Esophagus muscularis mucosa (tissue), 4 donors: Measurements from ENCODE around the gene NR2F1-AS1. TPM values are rescaled to one million over a fixed set of nuclear protein-coding genes. Genes with fewer than 3 reads are reported as not detected.

Experiments
- DNase-seq: peaks from one replicate; pipeline ENCODE4 v3.0.0-alpha.2; 2017; ENCODE audit errors: extremely low spot score
- H3K27ac ChIP-seq, 4 donors: fragments of 200-600 bp; sonication (generic); replicated peaks in 1 of 4; 1 replicate in 3 of 4; 2 replicates in 1 of 4; pipeline ENCODE4 v1.5.1; 2016 to 2019; ENCODE audit warnings: mild to moderate bottlenecking in 1 of 4
- H3K27me3 ChIP-seq, 4 donors: fragments of 200-600 bp; sonication (generic); one replicate each; pipeline versions ENCODE4 v1.5.1 to v1.6.0; 2016 to 2019
- H3K36me3 ChIP-seq, 4 donors: fragments of 200-600 bp; sonication (generic); one replicate each; pipeline ENCODE4 v1.5.1; 2016 to 2019
- H3K4me1 ChIP-seq, 4 donors: fragments of 200-600 bp; sonication (generic); one replicate each; pipeline ENCODE4 v1.5.1; 2016 to 2019
- H3K4me3 ChIP-seq, 4 donors: fragments of 200-600 bp; sonication (generic); 1 replicate in 2 of 4; 2 replicates in 2 of 4; pipeline ENCODE4 v1.5.1; 2016 to 2019; ENCODE audit warnings: mild to moderate bottlenecking in 4 of 4, moderate library complexity in 1 of 4
- H3K9me3 ChIP-seq, 4 donors: fragments of 200-600 bp; sonication (generic); 1 replicate in 3 of 4; 2 replicates in 1 of 4; pipeline ENCODE4 v1.5.1; 2016 to 2019
- CTCF ChIP-seq, 3 experiments: fragments of 200-600 bp in 2 of 3; fragments of 450-650 bp in 1 of 3; sonication (generic) in 2 of 3; IDR thresholded peaks; one replicate each; pipeline ENCODE4 v1.5.1; 2017 to 2019; ENCODE audit warnings: antibody characterized with exemption in 3 of 3, mild to moderate bottlenecking in 2 of 3, moderate library complexity in 1 of 3
- EP300 ChIP-seq: sonication (generic); formaldehyde crosslinking; IDR thresholded peaks from one replicate; pipeline ENCODE4 v1.6.1; 2017; ENCODE audit warnings: antibody characterized with exemption
- POLR2A ChIP-seq: fragments of 450-650 bp; IDR thresholded peaks from one replicate; pipeline ENCODE4 v1.6.1; 2017; ENCODE audit warnings: antibody characterized with exemption, moderate library complexity, mild to moderate bottlenecking, low read depth
- POLR2AphosphoS5 ChIP-seq, 2 donors: sonication (generic); formaldehyde crosslinking; IDR thresholded peaks; one replicate each; pipeline ENCODE4 v1.6.1; 2017; ENCODE audit warnings: antibody characterized with exemption in 2 of 2
- whole genome bisulfite sequencing: methylation state at CpG from one replicate; pipeline ENCODE4 v1.1.5; 2018; 5-methylcytosine and 5-hydroxymethylcytosine counted together
- intact Hi-C: fragments of 100-400 bp; cut with DNase I; formaldehyde crosslinking; loops from one replicate; pipeline ENCODE4 v1.15.1; 2023
- total RNA-seq, 4 donors: library from RNA; depleted of rRNA; stranded (reverse); fragments of >200 nt; gene quantifications; one replicate each; pipeline versions ENCODE4 v1.1.0 to v1.2.1, GENCODE V29; 2016

Gene NR2F1-AS1
- total RNA-seq, 4 donors from 2014 or later, result 8.6 to 22.8 (median 9.5) TPM

GRCh38 chr5:93608855-93609254 is 27.8 kb upstream of the NR2F1-AS1 start:
- no peak overlapping the region for H3K27ac ChIP-seq
- 68% methylated on average over 4 of the region's 4 CpGs for WGBS
- intact Hi-C loops, result loop anchor here (10.0 kb wide), 1 partner anchor 186 kb away; no protein-coding TSS in a partner anchor
- H3K4me3 ChIP-seq, result no peak overlapping the region
- peaks cover 0 to 70% (median 30%) of the 10 kb centered on the region in 4 donors for H3K27me3 ChIP-seq
- no peak for TF ChIP-seq CTCF (IDR thresholded peaks at IDR 0.05)
- no peak for TF ChIP-seq EP300
- no peak for TF ChIP-seq POLR2AphosphoS5 (IDR thresholded peaks at IDR 0.05)
- no peak for DNase-seq
- H3K36me3 ChIP-seq, result no peaks in the 10 kb centered on the region
- no peaks in the 10 kb centered on the region for H3K9me3 ChIP-seq
- peaks cover 18 to 33% (median 31%) of the 10 kb centered on the region in 4 donors for H3K4me1 ChIP-seq

GRCh38 chr5:93607367-93608258 is 26.6 kb upstream of the NR2F1-AS1 start:
- Histone ChIP-seq H3K4me1 (peaks cover 16 to 33% (median 31%) of the 10 kb centered on the region in 4 donors), H3K4me3 (peak overlapping the region in 3 of 4 donors; percentile 2 to 30 (median 12)), H3K27ac (peak overlapping the region; percentile 22 to 63 (median 42)), H3K36me3 (no peaks in the 10 kb centered on the region), H3K27me3 (peaks cover 0 to 69% (median 32%) of the 10 kb centered on the region in 4 donors), H3K9me3 (no peaks in the 10 kb centered on the region)
- no peak for DNase-seq
- 25% methylated on average over 19 of the region's 19 CpGs for WGBS
- TF ChIP-seq POLR2A, result no peak
- TF ChIP-seq CTCF (IDR thresholded peaks at IDR 0.05), result peak; percentile 38 to 51 (median 48)
- intact Hi-C loops, result loop anchor here (10.0 kb wide), 1 partner anchor 187 kb away; no protein-coding TSS in a partner anchor

GRCh38 chr5:93606382-93606752 is 25.3 kb upstream of the NR2F1-AS1 start:
- peaks cover 0 to 61% (median 26%) of the 10 kb centered on the region in 4 donors for H3K27me3 ChIP-seq

More at GRCh38 chr5:93606382-93606752, 25.3 kb upstream of the NR2F1-AS1 start:
- intact Hi-C loops, result loop anchor here (10.0 kb wide), 1 partner anchor 188 kb away; no protein-coding TSS in a partner anchor
- Histone ChIP-seq H3K4me3 (no peak overlapping the region), H3K36me3 (no peaks in the 10 kb centered on the region), H3K9me3 (no peaks in the 10 kb centered on the region), H3K4me1 (peaks cover 16 to 23% (median 19%) of the 10 kb centered on the region in 4 donors), H3K27ac (peak overlapping the region in 1 of 4 donors; percentile 58)
- DNase-seq, result no peak
- no peak for TF ChIP-seq POLR2A
- TF ChIP-seq CTCF (IDR thresholded peaks at IDR 0.05), result no peak
- TF ChIP-seq POLR2AphosphoS5 (IDR thresholded peaks at IDR 0.05), result no peak
- no peak for TF ChIP-seq EP300
